IMR-90 (cell line): ENCODE results near the gene FITM1. TPM values are rescaled to one million over a fixed set of nuclear protein-coding genes. Genes with fewer than 3 reads are reported as not detected.

Experiments
- ATAC-seq: fragments of 200-7000 bp; cut with Tn5 transposase; 2 replicates; pipeline ENCODE4 v1.9.1; 2020; ENCODE audit warnings: low read depth, mild to moderate bottlenecking, moderate library complexity
- BruUV-seq: library from RNA; stranded (reverse); fragments of 400-500 nt; replicated peaks from 2 replicates; lab custom pipeline; 2021; lab: Mats Ljungman, UMichigan
- CTCF ChIA-PET: fragments of 300-600 bp; formaldehyde crosslinking; extraction: SDS; loops from one replicate; lab custom pipeline; 2021; ENCODE audit warnings: antibody characterized with exemption; lab: Yijun Ruan, JAX
- POLR2A ChIA-PET: fragments of 300-600 bp; sonication (Branson Sonifier 250); formaldehyde crosslinking; loops from one replicate; lab custom pipeline; 2022; ENCODE audit warnings: antibody characterized with exemption; ENCODE audit not compliant: unreplicated experiment; lab: Charles Lee
- DNase-seq: peaks from one replicate; pipeline ENCODE4 v3.0.0; 2013
- H2AFZ ChIP-seq: replicated peaks from 2 replicates; pipeline ENCODE3; 2013; ENCODE audit warnings: low read length, mild to moderate bottlenecking; ENCODE audit not compliant: poor library complexity
- H2AK5ac ChIP-seq: 2 replicates; pipeline ENCODE4 v1.6.1; 2013; ENCODE audit warnings: low read depth, low read length, inconsistent platforms
- H2AK9ac ChIP-seq: replicated peaks from 2 replicates; pipeline ENCODE3; 2013; ENCODE audit warnings: mild to moderate bottlenecking, low read depth, low read length, moderate library complexity; ENCODE audit not compliant: poor library complexity
- H2BK120ac ChIP-seq: 2 replicates; pipeline ENCODE4 v1.6.1; 2013; ENCODE audit warnings: low read depth, low read length, inconsistent platforms
- H2BK15ac ChIP-seq: 3 replicates; pipeline ENCODE4 v1.6.1; 2013; ENCODE audit warnings: low read depth, low read length, inconsistent platforms
- H2BK20ac ChIP-seq: 2 replicates; pipeline ENCODE4 v1.6.1; 2013; ENCODE audit warnings: low read depth, mild to moderate bottlenecking, inconsistent platforms, low read length, moderate library complexity
- H2BK5ac ChIP-seq: 2 replicates; pipeline ENCODE4 v1.6.1; 2013; ENCODE audit warnings: mild to moderate bottlenecking, low read depth, low read length, inconsistent platforms; ENCODE audit not compliant: poor library complexity, severe bottlenecking
- H3K14ac ChIP-seq: replicated peaks from 2 replicates; pipeline ENCODE4 v1.6.1; 2013; ENCODE audit warnings: low read depth, low read length, inconsistent platforms
- H3K18ac ChIP-seq: 2 replicates; pipeline ENCODE4 v1.6.1; 2013; ENCODE audit warnings: low read depth, low read length, control low read depth
- H3K23ac ChIP-seq: 2 replicates; pipeline ENCODE4 v1.6.1; 2013; ENCODE audit warnings: low read depth, low read length, inconsistent platforms
- H3K27ac ChIP-seq: 2 replicates; pipeline ENCODE4 v1.5.1; 2013; ENCODE audit warnings: mild to moderate bottlenecking, control low read depth, low read length; ENCODE audit not compliant: insufficient read depth
- H3K27me3 ChIP-seq: 2 replicates; pipeline ENCODE4 v1.6.1; 2013; ENCODE audit warnings: low read length; ENCODE audit not compliant: control insufficient read depth, insufficient read depth
- H3K36me3 ChIP-seq: 2 replicates; pipeline ENCODE4 v1.6.1; 2013; ENCODE audit warnings: low read length, mixed read lengths; ENCODE audit not compliant: control insufficient read depth, insufficient read depth
- H3K4ac ChIP-seq: 2 replicates; pipeline ENCODE4 v1.6.1; 2013; ENCODE audit warnings: low read depth, low read length, inconsistent platforms
- H3K4me1 ChIP-seq: 2 replicates; pipeline ENCODE4 v1.6.1; 2013; ENCODE audit warnings: low read length, mixed read lengths; ENCODE audit not compliant: control insufficient read depth, insufficient read depth
- H3K4me2 ChIP-seq: 2 replicates; pipeline ENCODE4 v1.6.1; 2013; ENCODE audit warnings: low read depth, mild to moderate bottlenecking, control low read depth, low read length, moderate library complexity
- H3K4me3 ChIP-seq: 2 replicates; pipeline ENCODE4 v1.5.1; 2013; ENCODE audit warnings: low read depth, mild to moderate bottlenecking, control low read depth, low read length, moderate library complexity; ENCODE audit not compliant: insufficient read depth
- H3K56ac ChIP-seq: 2 replicates; pipeline ENCODE4 v1.6.1; 2013; ENCODE audit warnings: low read length, inconsistent platforms; ENCODE audit not compliant: insufficient read depth; ENCODE audit errors: extremely low read depth
- H3K79me1 ChIP-seq, 2 experiments: 2 replicates each; pipeline ENCODE4 v1.6.1; 2013; ENCODE audit warnings: low read length in 2 of 2, inconsistent platforms in 1 of 2, low read depth in 1 of 2
- H3K9ac ChIP-seq: 2 replicates; pipeline ENCODE4 v1.6.1; 2013; ENCODE audit warnings: low read depth, low read length, control low read depth
- H3K9me1 ChIP-seq: 2 replicates; pipeline ENCODE4 v1.6.1; 2013; ENCODE audit warnings: low read length, inconsistent platforms; ENCODE audit not compliant: insufficient read depth
- H3K9me3 ChIP-seq: 2 replicates; pipeline ENCODE4 v1.6.1; 2013; ENCODE audit warnings: low read length; ENCODE audit not compliant: control insufficient read depth, insufficient read depth
- H4K20me1 ChIP-seq: 2 replicates; pipeline ENCODE4 v1.6.1; 2013; ENCODE audit warnings: low read length, inconsistent platforms; ENCODE audit not compliant: insufficient read depth
- H4K5ac ChIP-seq: 2 replicates; pipeline ENCODE4 v1.6.1; 2013; ENCODE audit warnings: mild to moderate bottlenecking, low read depth, low read length, control low read depth
- H4K8ac ChIP-seq, 2 experiments: 2 replicates each; pipeline ENCODE4 v1.6.1; 2013; ENCODE audit warnings: low read depth in 2 of 2, low read length in 2 of 2, control low read depth in 1 of 2, inconsistent platforms in 1 of 2
- H4K91ac ChIP-seq: 2 replicates; pipeline ENCODE4 v1.6.1; 2013; ENCODE audit warnings: low read depth, low read length, inconsistent platforms; ENCODE audit not compliant: insufficient read depth
- BHLHE40 ChIP-seq: fragments of 150-350 bp; IDR thresholded peaks from 2 replicates; pipeline ENCODE4 v1.6.1; 2016; ENCODE audit warnings: mild to moderate bottlenecking, low read depth, low read length
- CEBPB ChIP-seq: IDR thresholded peaks from 2 replicates; pipeline ENCODE4 v1.6.1; 2012; ENCODE audit warnings: low read depth, low read length, improper control_type of control experiment
- CHD1 ChIP-seq: IDR thresholded peaks from 2 replicates; pipeline ENCODE4 v1.6.1; 2012; ENCODE audit warnings: low read depth, low read length, improper control_type of control experiment
- CTCF ChIP-seq: conservative IDR thresholded peaks from 2 replicates; pipeline ENCODE4 v1.5.1; 2012; ENCODE audit warnings: mild to moderate bottlenecking, low read depth, low read length, improper control_type of control experiment
- ELK1 ChIP-seq: fragments of 150-350 bp; IDR thresholded peaks from 2 replicates; pipeline ENCODE4 v1.6.1; 2016; ENCODE audit warnings: low read depth, mild to moderate bottlenecking, low read length, moderate library complexity, borderline replicate concordance
- FOS ChIP-seq: fragments of 150-350 bp; IDR thresholded peaks from 2 replicates; pipeline ENCODE4 v1.6.1; 2016; ENCODE audit warnings: low read depth, low read length
- MAFK ChIP-seq: IDR thresholded peaks from 2 replicates; pipeline ENCODE4 v1.6.1; 2012; ENCODE audit warnings: low read depth, low read length, improper control_type of control experiment
- MAZ ChIP-seq: IDR thresholded peaks from 2 replicates; pipeline ENCODE4 v1.6.1; 2012; ENCODE audit warnings: low read depth, mild to moderate bottlenecking, low read length, improper control_type of control experiment, moderate library complexity, borderline replicate concordance
- MXI1 ChIP-seq: IDR thresholded peaks from 2 replicates; pipeline ENCODE4 v1.6.1; 2012; ENCODE audit warnings: low read depth, mild to moderate bottlenecking, low read length, moderate library complexity, borderline replicate concordance
- NFE2L2 ChIP-seq: fragments of 150-350 bp; IDR thresholded peaks from 2 replicates; pipeline ENCODE4 v1.6.1; 2016; ENCODE audit warnings: low read depth, mild to moderate bottlenecking, low read length
- POLR2A ChIP-seq: IDR thresholded peaks from 2 replicates; pipeline ENCODE4 v1.6.1; 2012; ENCODE audit warnings: mild to moderate bottlenecking, low read depth, low read length
- RAD21 ChIP-seq: IDR thresholded peaks from 2 replicates; pipeline ENCODE4 v1.6.1; 2012; ENCODE audit warnings: low read length, improper control_type of control experiment
- RCOR1 ChIP-seq: IDR thresholded peaks from 2 replicates; pipeline ENCODE4 v1.6.1; 2012; ENCODE audit warnings: mild to moderate bottlenecking, low read length, improper control_type of control experiment; ENCODE audit not compliant: insufficient replicate concordance
- RFX5 ChIP-seq: IDR thresholded peaks from 2 replicates; pipeline ENCODE4 v1.8.0; 2012; ENCODE audit warnings: low read depth, mild to moderate bottlenecking, low read length, moderate library complexity
- SMC3 ChIP-seq: fragments of 150-350 bp; IDR thresholded peaks from 2 replicates; pipeline ENCODE4 v1.6.1; 2016; ENCODE audit warnings: low read depth, mild to moderate bottlenecking, antibody characterized with exemption, low read length, moderate library complexity
- USF2 ChIP-seq: fragments of 150-350 bp; IDR thresholded peaks from 2 replicates; pipeline ENCODE4 v1.6.1; 2017; ENCODE audit warnings: mild to moderate bottlenecking, antibody characterized with exemption, low read length, low read depth
- WGBS, 2 experiments: methylation state at CpG; one replicate each; pipeline versions ENCODE4 v1.1.5 to v1.1.7; 2013; ENCODE audit warnings: missing lambda C conversion rate in 2 of 2; ENCODE audit not compliant: insufficient read length in 1 of 2; ENCODE audit errors: extremely low coverage in 2 of 2; 5-methylcytosine and 5-hydroxymethylcytosine counted together
- dilution Hi-C: fragments of 300-500 bp; cut with HindIII; formaldehyde crosslinking; loops from one replicate; pipeline ENCODE4 v1.14.3; 2018; ENCODE audit warnings: low sequenced_read_pairs; ENCODE audit not compliant: unreplicated experiment
- in situ Hi-C: fragments of 300-500 bp; cut with MboI; formaldehyde crosslinking; loops from 3 replicates; pipeline ENCODE4 v1.14.3; 2019; ENCODE audit warnings: low sequenced_read_pairs, inconsistent platforms, mixed read lengths
- intact Hi-C: fragments of 100-400 bp; cut with micrococcal nuclease; formaldehyde crosslinking; loops from 2 replicates; pipeline ENCODE4 v1.10.0; 2022
- polyA plus RNA-seq, 3 experiments: library from polyadenylated mRNA; depleted of rRNA; stranded (reverse); fragments of >200 nt; gene quantifications; 2 replicates each; pipeline ENCODE4 v1.2.3, GENCODE V29; 2012; ENCODE audit warnings: low replicate concordance in 1 of 3
- total RNA-seq: library from RNA; depleted of rRNA; stranded (reverse); fragments of >200 nt; gene quantifications from 2 replicates; pipeline ENCODE4 v1.2.3, GENCODE V29; 2012

Gene FITM1
- total and polyA plus RNA-seq, 2 of the 4 experiments (the other 2 are of a cell fraction): not detected

- H4K20me1 ChIP-seq: no peaks in the 10 kb centered on the region
- no peak overlapping the region for H2AFZ ChIP-seq
- DNase-seq (no peak), ATAC-seq (no peak)
- H4K91ac ChIP-seq: no peak overlapping the region
- H4K5ac ChIP-seq: no peak overlapping the region
- peaks cover 7 to 11% of the 10 kb centered on the region in 2 experiments for H3K79me1 ChIP-seq
- no peak overlapping the region for H2BK20ac ChIP-seq
- H3K9me3 ChIP-seq: no peaks in the 10 kb centered on the region
- no peak overlapping the region for H3K4me2 ChIP-seq
- no peak overlapping the region for H3K23ac ChIP-seq
- H3K27ac ChIP-seq: no peak overlapping the region
- H2BK5ac ChIP-seq: no peak overlapping the region
- H3K4me1 ChIP-seq: peaks cover 3% of the 10 kb centered on the region
- H3K9me1 ChIP-seq: peaks cover under 1% of the 10 kb centered on the region; the same call in 1 of the 2 replicates
- no peak overlapping the region for H3K56ac ChIP-seq
- no peaks in the 10 kb centered on the region for H3K27me3 ChIP-seq
- peak overlapping the region; percentile 24 for H2AK9ac ChIP-seq
- H3K18ac ChIP-seq: no peak overlapping the region
- H2AK5ac ChIP-seq: no peak overlapping the region
- no peak overlapping the region for H3K4me3 ChIP-seq
- WGBS, 2 experiments: 100% methylated on average over 1 of the region's 1 CpG; no CpG with 5 or more reads in 1 of the 2 experiments
- ChIA-PET POLR2A (no interaction called here), CTCF (interaction anchor here (0.6 to 1.4 kb wide), 2 partner anchors 10 to 1129 kb away, joined by 3 to 6 read pairs; partner anchors contain the start of gene PSME2)
- intact Hi-C loops: no loop called here
- peaks cover 57% of the 10 kb centered on the region for H3K36me3 ChIP-seq
- H3K4ac ChIP-seq: no peak overlapping the region
- H2BK15ac ChIP-seq: no peak overlapping the region
- no peak for TF ChIP-seq SMC3
- no peak for TF ChIP-seq FOS
- TF ChIP-seq CEBPB: no peak
- TF ChIP-seq RAD21: no peak
- no peak for TF ChIP-seq BHLHE40
- TF ChIP-seq ELK1: no peak
- TF ChIP-seq RCOR1: no peak
- TF ChIP-seq CTCF: no peak
- TF ChIP-seq MAFK: no peak
- TF ChIP-seq MAZ: no peak
- no peak for TF ChIP-seq RFX5
- no peak for TF ChIP-seq CHD1
- TF ChIP-seq USF2: no peak
- TF ChIP-seq MXI1: no peak
- TF ChIP-seq NFE2L2: no peak
- no peak for TF ChIP-seq POLR2A
- H2BK120ac ChIP-seq: no peak overlapping the region
- H4K8ac ChIP-seq: no peak overlapping the region
- H3K14ac ChIP-seq: no peak overlapping the region
- in situ Hi-C loops: no loop called here
- H3K9ac ChIP-seq: no peak overlapping the region
- dilution Hi-C loops: no loop called here
- BruUV-seq: no TSS peak
These were observed 26.4 kb downstream of the FITM1 start for GRCh38 chr14:24156840-24157239.
